NCI-H1694 treated with DMSO at 0.1 percent for 48 hours (cell line): ENCODE data around the gene F8.
"Not testable (repeated sequence)": the region's sequence is repeated elsewhere in the genome, so short reads cannot be mapped to it uniquely, and the experiment has no call there.

Experiments used
- DNase-seq: peaks from one replicate; lab custom pipeline; 2025; lab: John Stamatoyannopoulos, UW

The F8 gene

GRCh38 chrX:154981116-154981411, 41.5 kb downstream of the F8 start:
- DNase-seq, result no peak

- DNase-seq, result peak; percentile 46
Measured at GRCh38 chrX:154980330-154981115, 42.0 kb downstream of the F8 start.

GRCh38 chrX:154979629-154980028, 42.9 kb downstream of the F8 start:
- no peak for DNase-seq

- DNase-seq, result no peak
Measured at GRCh38 chrX:154968353-154968752, 54.2 kb downstream of the F8 start.

GRCh38 chrX:154967603-154968002, 54.9 kb downstream of the F8 start:
- no peak for DNase-seq

GRCh38 chrX:154961947-154962346, 60.6 kb downstream of the F8 start:
- DNase-seq, result no peak

- DNase-seq, result not testable (repeated sequence)
Measured at GRCh38 chrX:154955799-154956198, 66.7 kb downstream of the F8 start.

GRCh38 chrX:154939265-154939664, 83.3 kb downstream of the F8 start:
- not testable (repeated sequence) for DNase-seq

- DNase-seq, result not testable (repeated sequence)
Measured at GRCh38 chrX:154924771-154925170, 97.8 kb downstream of the F8 start.

- DNase-seq, result peak; percentile 85
Measured at GRCh38 chrX:154918060-154918483, 104.5 kb downstream of the F8 start.

- DNase-seq, result no peak
Measured at GRCh38 chrX:154914052-154914451, 108.5 kb downstream of the F8 start.

GRCh38 chrX:154910528-154910927, 112.0 kb downstream of the F8 start:
- DNase-seq, result not testable (repeated sequence)

- not testable (repeated sequence) for DNase-seq
Measured at GRCh38 chrX:154910048-154910447, 112.5 kb downstream of the F8 start.

- DNase-seq, result no peak
Measured at GRCh38 chrX:154908821-154909220, 113.7 kb downstream of the F8 start.

GRCh38 chrX:154902408-154902807, 120.1 kb downstream of the F8 start:
- DNase-seq, result no peak

GRCh38 chrX:154900323-154900722, 122.2 kb downstream of the F8 start:
- DNase-seq, result no peak

GRCh38 chrX:154892296-154892695, 130.2 kb downstream of the F8 start:
- no peak for DNase-seq

GRCh38 chrX:154890990-154891639, 131.4 kb downstream of the F8 start:
- no peak for DNase-seq

- DNase-seq, result not testable (repeated sequence)
Measured at GRCh38 chrX:154886789-154887221, 135.7 kb downstream of the F8 start.

- DNase-seq, result not testable (repeated sequence)
Measured at GRCh38 chrX:154886069-154886788, 136.3 kb downstream of the F8 start, which contains the start of gene F8A1. TSS of gene F8A1 (plus strand) at chrX:154886355. CDS start at chrX:154886375, 20 bp downstream.

GRCh38 chrX:154885549-154885948, 137.0 kb downstream of the F8 start:
- DNase-seq, result not testable (repeated sequence)

GRCh38 chrX:154885057-154885456, 137.5 kb downstream of the F8 start:
- not testable (repeated sequence) for DNase-seq

- not testable (repeated sequence) for DNase-seq
Measured at GRCh38 chrX:154884069-154884468, 138.5 kb downstream of the F8 start.
